ENCODE measurements around the gene CFAP299.
A peak's percentile ranks its signal among the peaks of the same experiment; 100 is the strongest.

CFAP299 gene

GRCh38 chr4:80526697-80527096, 191.2 kb downstream of the CFAP299 start:
- Histone ChIP-seq H3K9ac (ENCODE audit: low read length) (no peak overlapping the region), H2BK12ac (ENCODE audit: low read length) (no peak overlapping the region), H3K27me3 (ENCODE audit: insufficient read depth, low read length) (no peaks in the 10 kb centered on the region), H2AK5ac (ENCODE audit: low read length) (no peak overlapping the region), H3K4me1 (ENCODE audit: control insufficient read depth in 1 of 2, insufficient read depth in 2 of 2, low read length in 2 of 2) (no peaks in the 10 kb centered on the region), H3K79me1 (ENCODE audit: low read length) (no peaks in the 10 kb centered on the region), H3K4me2 (ENCODE audit: low read length) (no peak overlapping the region), H2AFZ (ENCODE audit: insufficient read depth, low read length, poor library complexity) (no peak overlapping the region), H2BK5ac (ENCODE audit: low read depth, low read length, poor library complexity) (no peak overlapping the region), H3K79me2 (ENCODE audit: control insufficient read depth, insufficient read depth, low read length, poor library complexity) (no peaks in the 10 kb centered on the region), H4K91ac (ENCODE audit: low read depth, low read length) (no peak overlapping the region), H3K23ac (ENCODE audit: low read length) (no peak overlapping the region), H3K9me3 (ENCODE audit: insufficient read depth, low read depth, low read length) (no peaks in the 10 kb centered on the region), H3K4ac (ENCODE audit: low read depth, low read length) (no peak overlapping the region), H4K8ac (ENCODE audit: low read depth, low read length) (no peak overlapping the region), H3K14ac (ENCODE audit: low read length) (no peak overlapping the region), H3K36me3 (ENCODE audit: control insufficient read depth in 1 of 2, insufficient read depth in 2 of 2, low read length in 2 of 2) (no peaks in the 10 kb centered on the region), H4K12ac (ENCODE audit: low read depth, low read length) (no peak overlapping the region), H2BK120ac (ENCODE audit: insufficient read depth, low read length, poor library complexity) (no peak overlapping the region), H3K4me3 (ENCODE audit: low read depth, low read length) (no peak overlapping the region), H3K18ac (ENCODE audit: low read length) (no peak overlapping the region), H3K27ac (ENCODE audit: low read depth, low read length) (no peak overlapping the region)
- DNase-seq, result no peak
- WGBS (ENCODE audit: extremely low coverage, insufficient coverage, insufficient read length), result 100% methylated on average over 1 of the region's 2 CpGs

GRCh38 chr4:80529026-80529425, 193.5 kb downstream of the CFAP299 start:
- H4K12ac ChIP-seq (ENCODE audit: low read depth, low read length), result no peak overlapping the region
- H3K9ac ChIP-seq (ENCODE audit: low read length), result no peak overlapping the region
- no peak for DNase-seq

GRCh38 chr4:80532674-80533333, 197.3 kb downstream of the CFAP299 start:
- Histone ChIP-seq H3K27me3 (ENCODE audit: insufficient read depth, low read length) (no peaks in the 10 kb centered on the region), H2AK5ac (ENCODE audit: low read length) (no peak overlapping the region), H3K36me3 (ENCODE audit: control insufficient read depth in 1 of 2, insufficient read depth in 2 of 2, low read length in 2 of 2) (no peaks in the 10 kb centered on the region), H4K8ac (ENCODE audit: low read depth, low read length) (no peak overlapping the region), H4K12ac (ENCODE audit: low read depth, low read length) (no peak overlapping the region), H2AFZ (ENCODE audit: insufficient read depth, low read length, poor library complexity) (no peak overlapping the region), H3K23ac (ENCODE audit: low read length) (no peak overlapping the region), H3K4me1 (ENCODE audit: control insufficient read depth in 1 of 2, insufficient read depth in 2 of 2, low read length in 2 of 2) (no peaks in the 10 kb centered on the region), H2BK5ac (ENCODE audit: low read depth, low read length, poor library complexity) (no peak overlapping the region), H2BK120ac (ENCODE audit: insufficient read depth, low read length, poor library complexity) (no peak overlapping the region), H3K79me2 (ENCODE audit: control insufficient read depth, insufficient read depth, low read length, poor library complexity) (no peaks in the 10 kb centered on the region), H3K27ac (ENCODE audit: low read depth, low read length) (no peak overlapping the region), H3K18ac (ENCODE audit: low read length) (no peak overlapping the region), H3K4me3 (ENCODE audit: low read depth, low read length) (no peak overlapping the region), H3K9me3 (ENCODE audit: insufficient read depth, low read depth, low read length) (no peaks in the 10 kb centered on the region), H2BK12ac (ENCODE audit: low read length) (no peak overlapping the region), H3K9ac (ENCODE audit: low read length) (no peak overlapping the region), H3K79me1 (ENCODE audit: low read length) (no peaks in the 10 kb centered on the region), H3K4me2 (ENCODE audit: low read length) (no peak overlapping the region), H3K4ac (ENCODE audit: low read depth, low read length) (no peak overlapping the region), H4K91ac (ENCODE audit: low read depth, low read length) (no peak overlapping the region), H3K14ac (ENCODE audit: low read length) (no peak overlapping the region)
- no peak for DNase-seq
- WGBS (ENCODE audit: extremely low coverage, insufficient coverage, insufficient read length), result no CpG with 5 or more reads among the region's 2 CpGs

More at GRCh38 chr4:80529026-80529425, 193.5 kb downstream of the CFAP299 start:
- no peaks in the 10 kb centered on the region for H3K36me3 ChIP-seq (ENCODE audit: control insufficient read depth in 1 of 2, insufficient read depth in 2 of 2, low read length in 2 of 2)
- no peaks in the 10 kb centered on the region for H3K27me3 ChIP-seq (ENCODE audit: insufficient read depth, low read length)
- H3K9me3 ChIP-seq (ENCODE audit: insufficient read depth, low read depth, low read length), result no peaks in the 10 kb centered on the region
- no peaks in the 10 kb centered on the region for H3K4me1 ChIP-seq (ENCODE audit: control insufficient read depth in 1 of 2, insufficient read depth in 2 of 2, low read length in 2 of 2)
- H2BK12ac ChIP-seq (ENCODE audit: low read length), result no peak overlapping the region
- no peak overlapping the region for H3K4ac ChIP-seq (ENCODE audit: low read depth, low read length)
- H3K23ac ChIP-seq (ENCODE audit: low read length), result no peak overlapping the region
- no peak overlapping the region for H4K8ac ChIP-seq (ENCODE audit: low read depth, low read length)
- H2AK5ac ChIP-seq (ENCODE audit: low read length), result no peak overlapping the region
- H3K18ac ChIP-seq (ENCODE audit: low read length), result no peak overlapping the region
- no peak overlapping the region for H2BK5ac ChIP-seq (ENCODE audit: low read depth, low read length, poor library complexity)
- H2BK120ac ChIP-seq (ENCODE audit: insufficient read depth, low read length, poor library complexity), result no peak overlapping the region
- no peaks in the 10 kb centered on the region for H3K79me2 ChIP-seq (ENCODE audit: control insufficient read depth, insufficient read depth, low read length, poor library complexity)
- no peak overlapping the region for H3K4me3 ChIP-seq (ENCODE audit: low read depth, low read length)
- no peak overlapping the region for H3K27ac ChIP-seq (ENCODE audit: low read depth, low read length)
- no peak overlapping the region for H2AFZ ChIP-seq (ENCODE audit: insufficient read depth, low read length, poor library complexity)
- H3K14ac ChIP-seq (ENCODE audit: low read length), result no peak overlapping the region
- H3K4me2 ChIP-seq (ENCODE audit: low read length), result no peak overlapping the region
- no peak overlapping the region for H4K91ac ChIP-seq (ENCODE audit: low read depth, low read length)
- no peaks in the 10 kb centered on the region for H3K79me1 ChIP-seq (ENCODE audit: low read length)

- Histone ChIP-seq H2AFZ (ENCODE audit: insufficient read depth, low read length, poor library complexity) (no peak overlapping the region), H3K9me3 (ENCODE audit: insufficient read depth, low read depth, low read length) (no peaks in the 10 kb centered on the region), H2BK120ac (ENCODE audit: insufficient read depth, low read length, poor library complexity) (no peak overlapping the region), H3K79me2 (ENCODE audit: control insufficient read depth, insufficient read depth, low read length, poor library complexity) (no peaks in the 10 kb centered on the region), H3K27me3 (ENCODE audit: insufficient read depth, low read length) (no peaks in the 10 kb centered on the region), H3K4ac (ENCODE audit: low read depth, low read length) (no peak overlapping the region), H2BK5ac (ENCODE audit: low read depth, low read length, poor library complexity) (no peak overlapping the region), H3K79me1 (ENCODE audit: low read length) (no peaks in the 10 kb centered on the region), H3K36me3 (ENCODE audit: control insufficient read depth in 1 of 2, insufficient read depth in 2 of 2, low read length in 2 of 2) (no peaks in the 10 kb centered on the region), H4K8ac (ENCODE audit: low read depth, low read length) (no peak overlapping the region), H4K12ac (ENCODE audit: low read depth, low read length) (no peak overlapping the region), H2AK5ac (ENCODE audit: low read length) (no peak overlapping the region), H3K23ac (ENCODE audit: low read length) (no peak overlapping the region), H3K4me3 (ENCODE audit: low read depth, low read length) (no peak overlapping the region), H3K27ac (ENCODE audit: low read depth, low read length) (no peak overlapping the region), H3K18ac (ENCODE audit: low read length) (no peak overlapping the region), H3K4me1 (ENCODE audit: control insufficient read depth in 1 of 2, insufficient read depth in 2 of 2, low read length in 2 of 2) (no peaks in the 10 kb centered on the region), H2BK12ac (ENCODE audit: low read length) (no peak overlapping the region), H3K4me2 (ENCODE audit: low read length) (no peak overlapping the region), H4K91ac (ENCODE audit: low read depth, low read length) (no peak overlapping the region), H3K14ac (ENCODE audit: low read length) (no peak overlapping the region), H3K9ac (ENCODE audit: low read length) (no peak overlapping the region)
- peak in 1 of 2 donors; percentile 25 for DNase-seq
- WGBS (ENCODE audit: extremely low coverage, insufficient coverage, insufficient read length), result no CpG with 5 or more reads among the region's 1 CpG
These were observed 200.0 kb downstream of the CFAP299 start for GRCh38 chr4:80535551-80535950.
